ENCODE measurements around the gene C2orf42. TPM values are rescaled to one million over a fixed set of nuclear protein-coding genes. Genes with fewer than 3 reads are reported as not detected.
"Not testable (repeated sequence)": the region's sequence is repeated elsewhere in the genome, so short reads cannot be mapped to it uniquely, and the experiment has no call there.

Gene C2orf42
- total and polyA plus RNA-seq, 2 donors from 2014 or later = 11.8 to 20.0 TPM

- Histone ChIP-seq H3K27ac (ENCODE audit: low read depth in 2 of 2, low read length in 2 of 2) (no peak overlapping the region), H3K4me1 (ENCODE audit: control insufficient read depth in 2 of 3, insufficient read depth in 2 of 3, low read depth in 1 of 3, low read length in 3 of 3) (no peaks in the 10 kb centered on the region), H3K4me3 (ENCODE audit: low read length in 3 of 3) (no peak overlapping the region), H3K36me3 (ENCODE audit: control insufficient read depth in 2 of 3, insufficient read depth in 3 of 3, low read length in 3 of 3) (peaks cover 15 to 69% (median 23%) of the 10 kb centered on the region in 3 donors), H3K9me3 (ENCODE audit: control insufficient read depth in 2 of 3, insufficient read depth in 1 of 3, low read length in 3 of 3) (no peaks in the 10 kb centered on the region), H3K27me3 (ENCODE audit: control insufficient read depth, insufficient read depth, low read length) (no peaks in the 10 kb centered on the region), H3K9ac (ENCODE audit: low read length in 3 of 3) (no peak overlapping the region)
- TF ChIP-seq CTCF (IDR thresholded peaks at IDR 0.05; ENCODE audit: borderline replicate concordance, extremely low read depth, insufficient read depth) = no peak
- FAIRE-seq (no peak), DNase-seq (no peak)
- intact Hi-C loops (cut with DNase I) = no loop called here
Observed at GRCh38 chr2:70226781-70227180, 36.0 kb upstream of the C2orf42 start.

GRCh38 chr2:70223305-70223704 is 32.5 kb upstream of the C2orf42 start:
- peaks cover 26 to 64% (median 31%) of the 10 kb centered on the region in 3 donors for H3K36me3 ChIP-seq (ENCODE audit: control insufficient read depth in 2 of 3, insufficient read depth in 3 of 3, low read length in 3 of 3)
- H3K4me3 ChIP-seq (ENCODE audit: low read length in 3 of 3); FAIRE-seq; H3K4me1 ChIP-seq (ENCODE audit: control insufficient read depth in 2 of 3, insufficient read depth in 2 of 3, low read depth in 1 of 3, low read length in 3 of 3); DNase-seq; H3K9me3 ChIP-seq (ENCODE audit: control insufficient read depth in 2 of 3, insufficient read depth in 1 of 3, low read length in 3 of 3); intact Hi-C loops (cut with DNase I); H3K9ac ChIP-seq (ENCODE audit: low read length in 3 of 3); H3K27me3 ChIP-seq (ENCODE audit: control insufficient read depth, insufficient read depth, low read length); H3K27ac ChIP-seq (ENCODE audit: low read depth in 2 of 2, low read length in 2 of 2): not testable (repeated sequence)

- DNase-seq (no peak), FAIRE-seq (no peak)
- no peak for TF ChIP-seq CTCF (IDR thresholded peaks at IDR 0.05; ENCODE audit: borderline replicate concordance, extremely low read depth, insufficient read depth)
- Histone ChIP-seq H3K4me3 (ENCODE audit: low read length in 3 of 3) (no peak overlapping the region), H3K27ac (ENCODE audit: low read depth in 2 of 2, low read length in 2 of 2) (no peak overlapping the region), H3K9me3 (ENCODE audit: control insufficient read depth in 2 of 3, insufficient read depth in 1 of 3, low read length in 3 of 3) (no peaks in the 10 kb centered on the region), H3K4me1 (ENCODE audit: control insufficient read depth in 2 of 3, insufficient read depth in 2 of 3, low read depth in 1 of 3, low read length in 3 of 3) (no peaks in the 10 kb centered on the region), H3K27me3 (ENCODE audit: control insufficient read depth, insufficient read depth, low read length) (no peaks in the 10 kb centered on the region), H3K36me3 (ENCODE audit: control insufficient read depth in 2 of 3, insufficient read depth in 3 of 3, low read length in 3 of 3) (peaks cover 19 to 24% (median 20%) of the 10 kb centered on the region in 3 donors), H3K9ac (ENCODE audit: low read length in 3 of 3) (no peak overlapping the region)
- intact Hi-C loops (cut with DNase I) = no loop called here
Observed at GRCh38 chr2:70214953-70215549, 24.2 kb upstream of the C2orf42 start.

GRCh38 chr2:70214365-70214764 is 23.5 kb upstream of the C2orf42 start:
- Histone ChIP-seq H3K27me3 (ENCODE audit: control insufficient read depth, insufficient read depth, low read length) (no peaks in the 10 kb centered on the region), H3K27ac (ENCODE audit: low read depth in 2 of 2, low read length in 2 of 2) (no peak overlapping the region), H3K4me3 (ENCODE audit: low read length in 3 of 3) (no peak overlapping the region), H3K4me1 (ENCODE audit: control insufficient read depth in 2 of 3, insufficient read depth in 2 of 3, low read depth in 1 of 3, low read length in 3 of 3) (no peaks in the 10 kb centered on the region), H3K9me3 (ENCODE audit: control insufficient read depth in 2 of 3, insufficient read depth in 1 of 3, low read length in 3 of 3) (no peaks in the 10 kb centered on the region), H3K9ac (ENCODE audit: low read length in 3 of 3) (no peak overlapping the region), H3K36me3 (ENCODE audit: control insufficient read depth in 2 of 3, insufficient read depth in 3 of 3, low read length in 3 of 3) (peaks cover 16 to 22% (median 18%) of the 10 kb centered on the region in 3 donors)
- intact Hi-C loops (cut with DNase I) = no loop called here
- FAIRE-seq (no peak), DNase-seq (no peak)
- TF ChIP-seq CTCF (IDR thresholded peaks at IDR 0.05; ENCODE audit: borderline replicate concordance, extremely low read depth, insufficient read depth) = no peak

Data from kidney (tissue), 14 donors.